ENCODE results near the gene BAHCC1.

Gene BAHCC1

DNA sequence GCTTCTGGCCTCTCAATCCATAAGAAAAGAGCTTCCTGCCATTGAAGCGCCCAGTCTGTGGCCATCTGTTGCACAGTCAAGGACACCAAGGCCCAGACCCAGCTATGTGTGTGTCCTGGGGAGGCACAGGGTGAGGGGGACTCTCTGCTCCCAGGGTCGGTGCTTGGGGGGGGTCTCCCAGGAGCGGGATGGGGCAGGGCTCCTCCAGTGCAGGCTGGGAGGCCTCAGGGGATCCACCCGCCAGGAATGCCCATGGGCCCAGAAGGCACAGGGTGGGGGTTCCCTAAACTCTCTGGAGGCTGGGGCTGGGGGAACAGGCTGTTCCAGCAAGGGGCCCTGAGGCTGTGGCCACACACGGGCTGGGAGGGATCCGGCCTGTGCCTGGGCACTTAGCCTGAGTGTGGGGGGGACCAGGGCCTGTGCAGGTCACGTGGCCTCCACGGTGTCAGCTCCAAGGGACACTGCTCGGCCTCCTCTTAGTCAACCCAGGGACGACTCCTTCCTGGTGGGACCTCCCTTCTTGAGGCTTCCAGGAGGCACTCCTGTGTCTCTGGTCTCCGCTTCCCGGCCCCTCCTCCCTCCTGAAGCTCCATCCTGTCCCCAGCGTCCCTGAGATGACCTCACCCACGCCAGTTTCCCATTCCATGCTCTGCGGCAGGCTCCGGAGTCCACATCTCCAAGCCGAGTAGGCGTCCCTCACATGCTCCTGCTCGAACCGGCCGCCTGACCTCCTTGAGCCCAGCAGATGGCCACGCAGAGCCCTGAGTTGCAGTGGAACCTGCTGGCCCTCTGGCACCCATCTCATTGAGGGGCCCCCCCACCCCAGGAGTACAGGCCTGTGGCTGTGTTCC is 23.1 kb upstream of the BAHCC1 start:
- no peaks in the 10 kb centered on the region for H3K4me1 ChIP-seq (ENCODE audit: control insufficient read depth, low read length)
- H3K36me3 ChIP-seq (ENCODE audit: control insufficient read depth, low read length), result no peaks in the 10 kb centered on the region
- H3K9me3 ChIP-seq (ENCODE audit: control insufficient read depth, insufficient read depth, low read length), result no peaks in the 10 kb centered on the region
- H3K4me3 ChIP-seq (ENCODE audit: low read length), result no peak overlapping the region
- no peaks in the 10 kb centered on the region for H3F3A ChIP-seq (ENCODE audit: control insufficient read depth, insufficient read depth)
- H3K27ac ChIP-seq (ENCODE audit: low read depth, low read length), result no peak overlapping the region
- no peak for TF ChIP-seq EZH2phosphoT487 (IDR thresholded peaks at IDR 0.05; ENCODE audit: borderline replicate concordance, low read length)
- no peak for TF ChIP-seq CTCF (IDR thresholded peaks at IDR 0.05; ENCODE audit: low read depth, low read length, poor library complexity, severe bottlenecking)
- no peaks in the 10 kb centered on the region for H3K9me2 ChIP-seq (replicated peaks; ENCODE audit: control insufficient read depth, low read length)
- no peak overlapping the region for H3K4me2 ChIP-seq (ENCODE audit: low read length)
- H3K79me2 ChIP-seq (ENCODE audit: control insufficient read depth, low read length), result no peaks in the 10 kb centered on the region
- no peaks in the 10 kb centered on the region for H4K20me1 ChIP-seq (ENCODE audit: control insufficient read depth, insufficient read depth, low read depth, low read length)
- no peaks in the 10 kb centered on the region for H3K27me3 ChIP-seq (ENCODE audit: control insufficient read depth, low read length)

- no peaks in the 10 kb centered on the region for H3K36me3 ChIP-seq (ENCODE audit: control insufficient read depth, low read length)
- H3K9me2 ChIP-seq (replicated peaks; ENCODE audit: control insufficient read depth, low read length), result no peaks in the 10 kb centered on the region
- no peaks in the 10 kb centered on the region for H4K20me1 ChIP-seq (ENCODE audit: control insufficient read depth, insufficient read depth, low read depth, low read length)
- no peaks in the 10 kb centered on the region for H3K27me3 ChIP-seq (ENCODE audit: control insufficient read depth, low read length)
- TF ChIP-seq EZH2phosphoT487 (IDR thresholded peaks at IDR 0.05; ENCODE audit: borderline replicate concordance, low read length) (no peak), CTCF (IDR thresholded peaks at IDR 0.05; ENCODE audit: low read depth, low read length, poor library complexity, severe bottlenecking) (no peak)
- no peak overlapping the region for H3K27ac ChIP-seq (ENCODE audit: low read depth, low read length)
- H3K4me2 ChIP-seq (ENCODE audit: low read length), result no peak overlapping the region
- no peaks in the 10 kb centered on the region for H3K79me2 ChIP-seq (ENCODE audit: control insufficient read depth, low read length)
- H3K9me3 ChIP-seq (ENCODE audit: control insufficient read depth, insufficient read depth, low read length), result no peaks in the 10 kb centered on the region
- no peaks in the 10 kb centered on the region for H3F3A ChIP-seq (ENCODE audit: control insufficient read depth, insufficient read depth)
- no peaks in the 10 kb centered on the region for H3K4me1 ChIP-seq (ENCODE audit: control insufficient read depth, low read length)
- no peak overlapping the region for H3K4me3 ChIP-seq (ENCODE audit: low read length)
These were observed 21.6 kb upstream of the BAHCC1 start for GRCh38 chr17:81373536-81374160.

GRCh38 chr17:81374890-81375289 is 20.4 kb upstream of the BAHCC1 start:
- H3K27me3 ChIP-seq (ENCODE audit: control insufficient read depth, low read length), result no peaks in the 10 kb centered on the region
- H3K4me3 ChIP-seq (ENCODE audit: low read length), result no peak overlapping the region
- H3K36me3 ChIP-seq (ENCODE audit: control insufficient read depth, low read length), result no peaks in the 10 kb centered on the region
- TF ChIP-seq EZH2phosphoT487 (IDR thresholded peaks at IDR 0.05; ENCODE audit: borderline replicate concordance, low read length), result no peak
- TF ChIP-seq CTCF (IDR thresholded peaks at IDR 0.05; ENCODE audit: low read depth, low read length, poor library complexity, severe bottlenecking), result no peak
- no peaks in the 10 kb centered on the region for H3K79me2 ChIP-seq (ENCODE audit: control insufficient read depth, low read length)
- no peaks in the 10 kb centered on the region for H3K4me1 ChIP-seq (ENCODE audit: control insufficient read depth, low read length)
- no peak overlapping the region for H3K4me2 ChIP-seq (ENCODE audit: low read length)
- H3K27ac ChIP-seq (ENCODE audit: low read depth, low read length), result no peak overlapping the region
- H3K9me3 ChIP-seq (ENCODE audit: control insufficient read depth, insufficient read depth, low read length), result no peaks in the 10 kb centered on the region
- H4K20me1 ChIP-seq (ENCODE audit: control insufficient read depth, insufficient read depth, low read depth, low read length), result no peaks in the 10 kb centered on the region
- no peaks in the 10 kb centered on the region for H3F3A ChIP-seq (ENCODE audit: control insufficient read depth, insufficient read depth)
- H3K9me2 ChIP-seq (replicated peaks; ENCODE audit: control insufficient read depth, low read length), result no peaks in the 10 kb centered on the region
